Measurements from ENCODE around the gene SCN8A. TPM values are rescaled to one million over a fixed set of nuclear protein-coding genes. Genes with fewer than 3 reads are reported as not detected.

SCN8A gene
- total and polyA plus RNA-seq, 2 experiments from 2014 or later, result 4.6 to 23.9 TPM

GRCh38 chr12:51730745-51731144 is 139.7 kb downstream of the SCN8A start (continued):
- TF ChIP-seq ZNF462 (CRISPR knock-in tag; IDR thresholded peaks at IDR 0.05) (no peak), ZNF331 (CRISPR knock-in tag; IDR thresholded peaks at IDR 0.05; ENCODE audit: low read depth) (no peak), NANOG (IDR thresholded peaks at IDR 0.05; ENCODE audit: borderline replicate concordance) (no peak), EZH2 (IDR thresholded peaks at IDR 0.05; ENCODE audit: low read depth, unreplicated experiment) (no peak), POLR2AphosphoS5 (IDR thresholded peaks at IDR 0.05; ENCODE audit: low read depth) (no peak), REST (IDR thresholded peaks at IDR 0.05; ENCODE audit: unreplicated experiment) (no peak), ZNF114 (CRISPR knock-in tag; IDR thresholded peaks at IDR 0.05) (no peak)

Measured in GM23338 (cell line).